Fibroblast of skin of abdomen (primary cell): Measurements from ENCODE around the gene ARID2.
A peak's percentile ranks its signal among the peaks of the same experiment; 100 is the strongest.

Experiments
- DNase-seq: peaks from one replicate; pipeline ENCODE4 v3.0.0-alpha.2; 2013

The ARID2 gene

DNA sequence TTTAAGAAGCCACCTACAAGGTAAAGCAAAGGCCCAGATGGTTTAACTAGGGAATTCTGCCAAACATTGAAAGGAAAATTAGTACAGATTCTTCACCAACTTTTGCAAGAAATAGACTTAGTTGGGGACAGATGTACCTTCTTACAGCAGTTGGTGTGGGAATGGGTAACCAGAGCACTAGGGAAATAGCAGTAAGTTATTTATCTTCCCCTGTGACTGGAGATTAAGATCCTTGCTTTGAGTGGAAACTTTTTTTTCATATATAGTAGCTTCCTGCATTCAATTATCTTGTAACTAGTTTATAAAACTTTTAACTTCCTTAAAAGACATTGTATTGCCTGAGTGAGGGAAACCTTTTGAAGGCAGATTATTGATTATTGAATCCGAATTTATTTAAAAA lies 44.2 kb downstream of the ARID2 start:
- no peak for DNase-seq

DNA sequence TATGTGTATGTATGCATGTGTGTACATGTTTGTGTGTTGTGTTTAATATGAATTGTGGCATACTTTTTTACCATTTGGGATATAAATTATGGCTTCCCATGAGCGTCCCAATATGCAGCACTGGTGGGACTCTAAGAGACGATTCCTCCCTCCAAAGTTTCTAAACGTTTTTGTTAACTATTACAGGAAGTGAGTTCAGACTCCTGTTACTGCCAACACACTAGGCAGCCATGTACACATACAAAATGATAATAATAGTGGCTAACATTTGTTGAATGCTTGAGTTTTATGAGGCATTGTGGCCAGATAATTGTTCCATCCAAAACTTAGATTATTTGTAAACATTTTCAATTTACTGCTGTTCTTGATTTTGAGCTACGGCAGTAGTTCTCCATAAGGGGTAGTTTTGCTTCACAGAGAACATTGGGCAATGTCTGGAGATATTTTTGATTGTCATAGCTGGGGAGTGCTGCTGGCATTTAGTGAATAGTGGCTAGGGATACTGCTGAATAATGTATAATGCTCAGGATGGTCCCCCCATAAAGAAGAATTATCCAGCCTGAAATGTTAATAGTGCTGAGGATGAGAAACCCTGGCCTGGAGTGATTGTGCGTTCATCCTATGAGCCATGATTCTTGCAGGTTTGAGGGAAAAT lies 45.1 kb downstream of the ARID2 start:
- DNase-seq = no peak

DNA sequence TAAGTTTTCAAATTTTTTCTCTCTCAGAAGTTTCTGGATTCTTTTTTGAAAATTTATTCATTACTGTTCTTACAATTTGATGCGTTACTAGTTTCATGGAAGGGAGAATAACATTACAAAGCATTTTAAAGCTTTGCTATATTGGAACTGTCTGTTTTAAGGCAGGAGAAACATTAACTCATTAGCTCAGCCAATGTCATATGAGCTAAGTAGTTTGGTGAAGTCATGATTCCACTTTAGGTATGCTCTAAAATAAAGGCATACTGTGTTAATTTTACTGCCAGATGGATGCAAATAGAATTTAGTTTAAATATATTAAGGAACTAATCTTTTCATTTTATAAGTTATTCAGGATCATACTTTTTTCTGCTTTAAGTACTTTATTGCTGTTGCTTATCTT lies 46.0 kb downstream of the ARID2 start:
- no peak for DNase-seq

DNA sequence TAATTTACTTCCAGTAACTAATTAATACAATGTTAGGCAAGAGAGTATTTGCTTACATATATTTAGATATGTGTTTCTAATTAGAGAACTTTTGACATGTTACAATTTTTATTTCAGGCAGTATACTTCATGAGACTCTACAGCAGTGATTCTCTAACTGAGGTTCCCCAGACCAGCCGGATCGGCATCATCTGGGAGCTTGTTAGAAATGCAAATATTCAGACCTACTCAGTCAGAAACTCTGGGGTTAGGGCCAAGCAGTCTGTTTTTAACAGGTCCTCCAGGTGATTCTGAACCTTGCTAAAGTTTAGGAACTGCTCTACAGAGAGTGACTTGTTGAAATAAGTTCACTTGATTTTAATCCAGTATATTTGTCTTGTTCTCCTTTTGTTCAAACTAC lies 46.5 kb downstream of the ARID2 start:
- DNase-seq = no peak

DNA sequence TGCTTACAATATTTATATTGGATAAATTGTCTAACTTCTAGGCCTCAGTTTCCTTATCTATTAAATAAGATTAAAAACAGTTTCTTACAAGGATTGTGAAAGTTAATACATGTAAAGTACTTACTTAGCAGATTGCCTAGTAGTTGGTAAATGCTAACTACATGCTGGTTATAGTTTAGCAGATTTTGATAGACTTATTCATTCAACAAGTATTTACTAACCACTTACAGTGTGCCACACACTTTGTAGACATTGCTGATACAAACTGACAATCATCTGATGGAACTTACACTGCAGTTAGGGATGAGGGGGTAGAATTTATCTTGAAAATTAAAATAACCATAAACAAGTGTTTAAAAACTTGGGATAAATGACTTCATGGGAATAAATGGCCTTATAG lies 50.4 kb downstream of the ARID2 start:
- no peak for DNase-seq

DNA sequence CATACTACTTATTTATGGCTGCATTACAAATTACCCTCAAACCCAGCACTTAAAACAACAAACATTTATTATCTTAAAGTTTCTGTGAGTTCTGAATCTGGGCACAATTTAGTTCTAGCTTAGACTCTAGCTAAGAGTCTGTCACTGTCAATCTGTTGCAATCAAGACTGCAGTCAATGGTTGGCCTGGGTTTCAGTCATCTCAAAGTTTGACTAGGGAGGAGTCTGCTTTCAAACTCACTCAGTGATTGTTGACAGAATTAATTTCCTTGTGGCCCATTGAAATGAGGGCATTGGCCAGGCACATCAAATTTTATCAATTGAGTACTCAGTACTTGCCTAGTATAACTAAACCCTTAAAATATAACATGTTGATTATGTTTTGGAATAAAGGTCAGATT lies 51.6 kb downstream of the ARID2 start:
- DNase-seq = no peak

DNA sequence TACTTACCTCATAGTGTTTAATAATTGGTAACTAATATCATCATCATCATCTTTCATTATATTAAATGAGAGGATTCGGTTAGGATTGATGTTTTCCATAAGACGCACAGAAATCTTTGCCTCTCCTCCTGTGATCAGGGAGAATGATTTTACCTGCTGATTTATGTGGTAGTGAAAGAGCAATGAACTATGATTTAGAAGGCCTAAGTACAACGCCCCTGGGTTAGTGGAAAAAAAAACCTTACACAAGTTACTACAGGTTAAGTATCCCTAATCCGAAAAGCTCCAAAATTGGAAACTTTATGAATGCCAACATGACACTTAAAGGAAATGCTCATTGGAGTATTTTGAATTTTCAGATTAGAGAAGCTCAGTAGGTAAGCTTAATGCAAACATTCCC lies 55.8 kb downstream of the ARID2 start:
- DNase-seq = no peak

DNA sequence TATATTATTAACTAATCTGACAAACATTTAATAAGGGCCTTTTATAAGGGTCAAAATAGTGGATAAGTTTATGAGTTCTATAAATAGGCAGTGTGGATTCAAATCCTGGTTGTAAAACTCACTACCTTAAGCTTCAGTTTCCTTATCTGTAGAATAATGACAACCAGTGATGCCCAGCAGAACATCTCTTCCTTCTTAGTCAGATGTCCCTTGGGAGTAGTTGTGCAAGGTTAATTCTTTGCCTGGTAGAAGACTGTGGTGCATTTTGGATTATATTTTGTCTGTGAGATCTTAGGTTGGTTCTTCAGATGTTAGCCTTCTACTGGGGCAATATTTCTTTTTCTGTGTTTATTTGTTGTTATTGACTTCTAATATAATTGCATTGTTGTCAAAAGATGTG lies 59.5 kb downstream of the ARID2 start:
- peak; percentile 60 for DNase-seq

DNA sequence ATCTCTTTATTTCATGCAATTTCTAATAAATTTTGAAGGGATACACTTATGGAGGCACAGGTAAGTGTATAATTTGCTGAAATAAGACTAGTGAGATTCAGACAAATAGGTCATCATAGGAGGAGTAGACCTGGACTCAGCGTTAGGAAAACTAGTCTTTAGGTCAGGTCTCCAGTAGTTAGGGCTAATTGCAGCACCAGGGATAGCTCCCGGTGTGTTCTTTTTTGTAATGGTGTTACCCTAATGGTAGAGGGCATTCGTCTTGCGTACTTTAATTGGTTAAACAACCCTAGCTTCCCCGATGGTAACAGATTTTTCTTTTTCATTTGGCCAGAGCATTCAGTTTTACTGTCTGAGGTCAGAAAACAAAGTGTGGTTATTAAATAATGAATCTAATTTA lies 64.9 kb downstream of the ARID2 start:
- DNase-seq = no peak

DNA sequence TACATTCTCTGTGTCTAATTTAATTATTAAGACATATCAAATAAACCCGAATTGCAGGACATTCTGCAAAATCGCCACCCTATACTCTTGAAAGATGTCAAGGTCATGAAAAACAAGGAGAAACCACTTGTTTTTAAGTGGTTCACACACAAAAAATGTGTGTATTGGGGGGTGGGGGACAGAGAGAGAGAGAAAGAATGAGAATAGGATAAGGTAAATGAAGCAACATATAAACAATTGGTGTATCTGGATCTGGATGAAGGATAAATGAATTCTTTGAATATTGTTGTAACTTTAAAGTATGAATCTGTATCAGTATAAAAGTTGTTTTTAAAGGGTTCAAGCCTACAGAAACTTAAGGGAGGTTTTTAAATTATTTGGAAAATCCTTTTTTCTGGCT lies 72.1 kb downstream of the ARID2 start:
- no peak for DNase-seq

DNA sequence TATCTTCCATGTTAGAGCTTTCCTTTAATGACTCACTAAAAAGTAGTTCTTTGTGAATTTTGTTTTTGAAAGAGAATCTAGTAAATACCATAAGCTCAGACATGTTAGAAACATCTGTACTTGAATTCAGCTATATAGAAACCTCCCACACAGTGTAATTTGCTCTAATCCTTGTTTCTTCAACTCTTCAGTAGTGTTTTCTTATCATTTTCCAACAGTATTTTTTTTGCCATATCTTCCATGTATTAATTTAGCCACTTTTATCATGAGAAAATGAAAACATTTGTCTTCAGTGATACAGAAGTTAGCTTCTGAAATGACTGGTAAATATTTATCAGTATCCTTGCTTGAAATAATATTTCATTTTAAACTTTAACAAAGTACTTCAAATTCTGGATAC lies 73.6 kb downstream of the ARID2 start:
- no peak for DNase-seq

DNA sequence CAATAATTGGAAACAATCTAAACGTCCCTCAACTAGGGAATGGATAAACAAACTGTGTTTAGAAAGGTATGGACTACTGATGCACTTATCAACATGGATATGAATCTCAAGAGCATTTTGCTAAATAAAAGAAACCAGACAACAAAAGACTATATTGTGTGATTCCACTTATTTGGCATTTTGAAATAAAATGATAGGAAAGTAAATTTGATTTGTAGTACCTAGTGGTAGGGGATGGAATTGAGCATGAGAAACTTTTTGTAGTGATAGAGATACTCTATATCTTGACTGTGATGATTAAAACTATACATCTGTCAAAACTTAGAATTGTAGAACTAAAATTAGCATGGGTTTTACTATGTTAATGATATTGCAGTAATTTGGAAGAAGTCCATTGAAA lies 87.1 kb downstream of the ARID2 start:
- no peak for DNase-seq

DNA sequence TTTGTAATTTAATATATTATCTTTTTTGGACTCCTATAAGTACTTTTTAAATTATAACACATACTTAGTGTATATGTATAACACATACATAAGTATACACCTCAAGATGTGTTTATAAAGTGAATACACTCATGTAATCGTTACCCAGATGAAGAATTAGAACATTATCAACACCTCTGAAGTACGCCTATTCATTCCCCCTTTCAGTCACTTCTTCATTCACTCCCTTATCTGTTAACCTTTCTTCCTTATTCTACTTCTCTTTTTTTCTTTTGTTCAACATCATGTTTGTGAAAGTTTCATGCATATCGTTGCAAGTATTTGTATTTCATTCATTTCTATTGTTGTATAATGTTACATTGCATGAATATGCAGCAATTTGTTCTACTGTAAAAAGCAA lies 98.5 kb downstream of the ARID2 start:
- no peak for DNase-seq

DNA sequence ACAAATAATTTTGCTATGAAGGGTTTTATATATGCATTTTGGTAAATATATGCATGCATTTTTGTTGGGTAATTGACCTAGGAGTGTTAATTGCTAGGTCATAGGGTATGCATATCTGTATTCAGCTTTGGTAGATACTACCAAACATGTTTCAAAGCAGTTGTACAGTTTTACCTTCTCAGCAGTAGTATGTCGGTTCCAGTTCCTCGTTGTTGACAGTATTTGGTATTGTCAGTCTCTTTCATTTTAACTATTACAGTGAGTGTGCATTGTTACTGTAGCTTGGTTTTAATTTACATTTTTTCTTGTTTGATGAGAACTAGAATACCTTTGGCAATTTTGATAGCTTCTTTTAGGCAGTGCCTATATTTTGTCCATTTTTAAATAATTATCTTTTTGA lies 98.9 kb downstream of the ARID2 start:
- DNase-seq = no peak

DNA sequence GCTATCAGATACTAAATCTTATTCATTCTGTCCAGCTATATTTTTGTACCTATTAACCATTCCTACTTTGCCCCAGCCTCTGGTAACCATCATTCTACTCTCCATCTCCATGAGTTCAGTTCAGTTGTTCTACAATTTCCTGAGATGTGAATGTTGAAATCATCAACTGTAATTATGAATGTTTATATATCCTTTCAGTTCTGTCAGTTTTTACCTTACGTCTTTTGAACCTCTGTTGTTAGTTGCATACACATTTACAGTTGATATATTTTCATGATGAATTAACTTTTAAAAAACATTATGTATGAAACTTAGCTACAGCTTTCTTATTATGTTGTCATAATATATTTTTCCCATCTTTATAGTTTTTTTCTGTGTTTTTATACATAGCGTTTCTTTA lies 102.1 kb downstream of the ARID2 start:
- DNase-seq = no peak

DNA sequence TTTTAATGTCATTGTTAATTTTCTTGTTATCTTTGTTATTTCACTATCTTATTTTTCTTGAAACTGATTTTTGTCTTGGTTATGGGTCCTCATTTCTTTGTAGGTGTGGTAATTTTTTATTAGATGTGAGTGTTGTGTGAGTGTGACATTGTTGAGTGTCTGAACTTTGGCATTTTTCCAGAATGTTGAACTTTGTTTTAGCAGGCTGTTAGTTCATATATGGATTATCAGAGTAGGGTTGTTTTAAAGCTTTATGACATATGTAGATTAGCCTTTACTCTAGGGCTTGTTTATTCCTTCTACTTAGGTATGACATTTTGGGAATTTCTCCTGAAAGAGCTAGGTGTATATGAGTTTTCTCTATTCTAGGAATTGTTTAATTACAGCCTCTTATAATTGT lies 103.9 kb downstream of the ARID2 start:
- DNase-seq = no peak

DNA sequence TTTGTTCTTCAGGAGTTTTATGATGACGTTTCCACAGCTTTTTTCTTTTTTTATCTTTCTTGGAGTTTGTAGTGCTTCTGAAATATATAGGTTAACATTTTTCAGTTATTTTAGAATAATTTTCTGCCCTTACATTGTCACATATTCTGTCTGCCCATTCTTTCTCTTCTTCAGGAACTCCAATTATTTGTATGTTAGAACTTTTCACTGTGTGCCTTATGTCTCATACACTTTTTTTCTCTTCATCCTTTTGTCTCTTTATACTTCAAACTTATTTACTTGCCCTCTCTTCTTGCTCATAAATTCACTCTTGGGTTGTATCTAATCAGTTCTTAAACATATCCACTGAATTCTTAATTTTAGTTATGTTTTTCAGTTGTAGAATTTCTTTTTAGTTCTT lies 105.3 kb downstream of the ARID2 start:
- DNase-seq = no peak

DNA sequence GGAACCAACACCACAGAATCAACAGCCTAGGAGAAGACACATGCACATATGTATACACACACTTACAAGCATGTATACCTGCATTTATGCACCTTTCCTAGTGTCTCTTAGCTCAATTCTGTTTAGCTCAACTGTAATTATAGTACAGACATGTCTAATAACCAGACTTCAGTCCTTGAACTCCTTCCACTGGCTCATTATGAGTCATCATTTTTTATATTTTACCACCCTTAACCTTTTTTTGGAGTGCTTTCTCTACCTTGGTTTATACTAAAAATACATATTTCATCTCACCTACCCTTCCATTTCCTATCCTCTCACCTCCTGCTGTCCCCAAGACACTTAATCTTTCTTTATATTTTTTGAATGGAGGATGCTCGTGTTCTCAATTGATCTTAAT lies 110.4 kb downstream of the ARID2 start:
- no peak for DNase-seq

DNA sequence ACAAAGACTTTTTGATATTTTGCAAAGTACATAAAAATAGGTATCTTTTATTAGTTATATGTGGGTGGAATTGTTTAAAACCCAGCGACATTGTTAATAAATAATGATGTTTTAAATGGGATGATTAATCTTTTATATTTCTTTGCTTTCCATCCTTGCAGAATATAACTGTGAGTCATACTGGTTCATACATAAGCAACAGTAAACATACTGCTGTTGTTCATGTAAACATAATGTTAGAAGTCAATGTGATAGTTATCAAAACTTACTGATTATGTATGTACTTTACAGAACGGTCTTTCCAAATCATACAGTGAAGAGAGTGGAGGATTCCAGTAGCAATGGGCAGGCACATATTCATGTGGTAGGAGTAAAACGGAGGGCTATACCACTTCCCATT lies 119.8 kb downstream of the ARID2 start:
- DNase-seq = no peak

DNA sequence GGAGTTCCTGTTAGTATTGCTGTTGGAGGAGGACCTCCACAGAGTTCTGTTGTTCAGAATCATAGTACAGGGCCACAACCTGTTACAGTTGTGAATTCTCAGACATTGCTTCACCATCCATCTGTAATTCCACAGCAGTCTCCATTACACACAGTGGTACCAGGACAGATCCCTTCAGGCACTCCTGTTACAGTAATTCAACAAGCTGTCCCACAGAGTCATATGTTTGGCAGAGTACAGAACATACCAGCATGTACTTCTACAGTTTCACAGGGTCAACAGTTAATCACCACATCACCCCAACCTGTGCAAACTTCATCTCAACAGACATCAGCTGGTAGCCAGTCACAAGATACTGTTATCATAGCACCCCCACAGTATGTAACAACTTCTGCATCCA lies 120.8 kb downstream of the ARID2 start:
- no peak for DNase-seq

DNA sequence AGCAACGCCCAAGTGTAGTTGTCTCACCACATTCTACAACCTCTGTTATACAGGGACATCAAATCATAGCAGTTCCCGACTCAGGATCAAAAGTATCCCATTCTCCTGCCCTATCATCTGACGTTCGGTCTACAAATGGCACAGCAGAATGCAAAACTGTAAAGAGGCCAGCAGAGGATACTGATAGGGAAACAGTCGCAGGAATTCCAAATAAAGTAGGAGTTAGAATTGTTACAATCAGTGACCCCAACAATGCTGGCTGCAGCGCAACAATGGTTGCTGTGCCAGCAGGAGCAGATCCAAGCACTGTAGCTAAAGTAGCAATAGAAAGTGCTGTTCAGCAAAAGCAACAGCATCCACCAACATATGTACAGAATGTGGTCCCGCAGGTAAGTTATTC lies 123.0 kb downstream of the ARID2 start:
- DNase-seq = no peak

DNA sequence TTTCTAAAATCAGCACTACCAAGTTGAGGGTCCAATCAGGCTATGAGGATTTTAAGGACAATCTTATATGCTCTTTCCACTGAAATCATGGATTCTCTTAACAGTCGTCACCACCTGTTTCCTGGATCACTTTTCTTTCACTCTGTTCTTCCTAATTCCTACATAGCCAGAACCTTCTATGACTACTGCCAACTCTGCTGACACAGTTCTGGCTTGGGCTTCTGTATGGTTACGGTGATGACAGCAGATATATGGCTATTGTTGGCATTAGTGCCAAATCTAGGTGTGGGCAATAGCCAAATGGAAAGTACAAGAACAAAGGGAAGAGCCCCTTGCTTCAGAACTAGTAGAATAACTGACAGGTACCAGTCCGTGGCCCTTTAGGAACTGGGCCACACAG lies 124.0 kb downstream of the ARID2 start:
- no peak for DNase-seq

DNA sequence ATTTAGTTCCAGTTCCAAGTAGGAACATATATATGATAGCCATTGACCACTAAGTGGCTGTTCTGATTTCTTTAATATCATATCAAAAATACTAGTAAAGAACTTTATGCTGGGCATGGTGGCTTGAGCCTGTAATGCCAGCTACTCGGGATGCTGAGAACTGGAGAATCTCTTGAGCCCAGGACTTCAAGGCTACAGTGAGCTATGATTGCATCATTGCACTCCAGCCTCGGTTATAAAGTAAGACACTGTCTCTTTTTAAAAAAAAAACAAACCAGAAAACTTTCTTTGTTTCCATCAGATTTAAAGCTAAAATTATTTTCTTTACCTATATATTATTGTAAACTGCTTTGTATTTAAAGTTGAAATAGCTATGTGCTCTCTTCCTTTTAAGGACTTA lies 133.8 kb downstream of the ARID2 start:
- DNase-seq = no peak

DNA sequence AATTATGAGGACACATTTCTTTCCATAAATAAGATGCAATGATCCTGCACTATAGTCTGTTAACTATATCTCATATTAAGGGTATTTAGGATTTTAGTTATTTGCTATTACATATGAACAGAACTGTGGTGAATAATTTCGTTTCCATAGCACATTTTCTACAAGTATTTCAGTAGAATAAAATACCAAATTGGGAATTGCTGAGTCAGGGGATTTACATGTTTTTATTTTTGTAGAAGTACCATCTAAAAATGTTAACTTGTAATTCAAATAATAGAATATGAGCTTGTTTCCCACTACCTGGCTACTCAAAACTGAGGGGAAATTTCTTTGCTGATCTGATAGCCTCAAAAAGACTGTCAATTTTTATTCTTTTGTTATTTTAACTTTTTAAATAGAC lies 136.8 kb downstream of the ARID2 start:
- no peak for DNase-seq

DNA sequence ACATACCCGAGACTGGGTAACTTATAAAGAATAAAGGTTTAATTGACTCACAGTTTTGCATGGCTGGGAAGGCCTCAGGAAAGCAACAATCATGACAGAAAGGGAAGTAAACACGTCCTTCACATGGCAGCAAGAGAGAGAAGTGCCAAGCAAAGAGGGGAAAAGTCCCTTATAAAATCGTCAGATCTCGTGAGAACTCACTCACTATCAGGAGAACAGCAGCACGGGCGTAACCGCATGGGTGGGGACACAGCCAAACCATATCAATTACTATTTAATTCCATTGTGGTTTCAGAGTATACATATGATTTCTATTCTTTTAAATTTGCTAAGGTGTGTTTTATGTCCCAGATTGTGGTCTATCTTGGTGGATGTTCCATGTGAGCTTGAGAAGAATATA lies 142.9 kb downstream of the ARID2 start:
- no peak for DNase-seq

DNA sequence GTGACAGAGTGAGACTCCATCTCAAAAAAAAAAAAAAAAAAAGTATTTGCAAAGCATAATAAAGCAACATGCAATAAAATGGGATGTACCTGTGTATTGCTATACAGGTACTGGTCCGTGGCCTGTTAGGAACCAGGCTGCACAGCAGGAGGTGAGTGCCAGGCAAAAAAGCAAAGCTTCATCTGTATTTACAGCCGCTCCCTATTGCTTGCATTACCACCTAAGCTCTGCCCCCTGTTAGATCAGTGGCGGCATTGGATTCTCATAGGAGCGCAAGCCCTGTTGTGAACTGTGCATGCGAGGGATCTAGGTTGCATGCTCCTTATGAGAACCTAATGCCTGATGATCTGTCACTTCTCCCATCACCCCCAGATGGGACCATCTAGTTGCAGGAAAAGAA lies 147.6 kb downstream of the ARID2 start:
- no peak for DNase-seq
